BE2C (cell line): ENCODE results near the gene OIP5.

ENCODE experiments used
- DNase-seq: peaks from one replicate; pipeline ENCODE4 v3.0.0-alpha.2; 2020
- H3K27me3 ChIP-seq: fragments of 250-450 bp; sonication (Bioruptor Pico); 2 replicates; pipeline ENCODE4 v1.5.1; 2020; ENCODE audit warnings: mild to moderate bottlenecking
- H3K36me3 ChIP-seq: fragments of 250-450 bp; sonication (Bioruptor Pico); 2 replicates; pipeline ENCODE4 v1.5.1; 2020; ENCODE audit warnings: mild to moderate bottlenecking
- H3K4me1 ChIP-seq: fragments of 250-450 bp; sonication (Bioruptor Pico); 2 replicates; pipeline ENCODE4 v1.5.1; 2020
- H3K4me3 ChIP-seq: 2 replicates; pipeline ENCODE4 v1.5.1; 2011; ENCODE audit warnings: low read depth, low read length
- H3K9me3 ChIP-seq: fragments of 250-450 bp; sonication (Bioruptor Pico); 2 replicates; pipeline ENCODE4 v1.5.1; 2020
- TF ChIP-seq, protein P1 (sequence below): IDR thresholded peaks from 2 replicates; pipeline ENCODE4 v1.5.1; 2012; ENCODE audit warnings: mild to moderate bottlenecking, low read depth, low read length

The OIP5 gene

DNA sequence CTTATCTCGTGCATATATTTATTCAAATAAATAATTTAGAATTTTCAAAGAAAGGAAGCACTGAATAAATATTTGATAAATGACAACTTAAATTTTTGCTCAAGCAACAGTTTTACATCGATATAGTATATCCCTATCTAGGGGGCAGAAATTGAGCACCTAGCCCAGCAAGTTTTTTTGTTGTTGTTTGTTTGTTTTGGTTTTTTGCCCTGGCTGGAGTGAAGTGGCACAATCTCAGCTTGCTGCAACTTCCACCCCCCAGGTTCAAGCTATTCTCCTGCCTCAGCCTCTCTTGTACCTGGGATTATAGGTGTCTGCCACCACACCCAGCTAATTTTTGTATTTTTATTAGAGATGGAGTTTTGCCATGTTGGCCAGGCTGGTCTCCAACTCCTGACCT lies 42.4 kb downstream of the OIP5 start:
- no peak for DNase-seq
- TF ChIP-seq, protein P1, sequence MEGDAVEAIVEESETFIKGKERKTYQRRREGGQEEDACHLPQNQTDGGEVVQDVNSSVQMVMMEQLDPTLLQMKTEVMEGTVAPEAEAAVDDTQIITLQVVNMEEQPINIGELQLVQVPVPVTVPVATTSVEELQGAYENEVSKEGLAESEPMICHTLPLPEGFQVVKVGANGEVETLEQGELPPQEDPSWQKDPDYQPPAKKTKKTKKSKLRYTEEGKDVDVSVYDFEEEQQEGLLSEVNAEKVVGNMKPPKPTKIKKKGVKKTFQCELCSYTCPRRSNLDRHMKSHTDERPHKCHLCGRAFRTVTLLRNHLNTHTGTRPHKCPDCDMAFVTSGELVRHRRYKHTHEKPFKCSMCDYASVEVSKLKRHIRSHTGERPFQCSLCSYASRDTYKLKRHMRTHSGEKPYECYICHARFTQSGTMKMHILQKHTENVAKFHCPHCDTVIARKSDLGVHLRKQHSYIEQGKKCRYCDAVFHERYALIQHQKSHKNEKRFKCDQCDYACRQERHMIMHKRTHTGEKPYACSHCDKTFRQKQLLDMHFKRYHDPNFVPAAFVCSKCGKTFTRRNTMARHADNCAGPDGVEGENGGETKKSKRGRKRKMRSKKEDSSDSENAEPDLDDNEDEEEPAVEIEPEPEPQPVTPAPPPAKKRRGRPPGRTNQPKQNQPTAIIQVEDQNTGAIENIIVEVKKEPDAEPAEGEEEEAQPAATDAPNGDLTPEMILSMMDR = no peak
- Histone ChIP-seq H3K4me3 (no peak overlapping the region), H3K27me3 (no peaks in the 10 kb centered on the region), H3K36me3 (peaks cover 75% of the 10 kb centered on the region), H3K9me3 (no peaks in the 10 kb centered on the region), H3K4me1 (no peaks in the 10 kb centered on the region)

DNA sequence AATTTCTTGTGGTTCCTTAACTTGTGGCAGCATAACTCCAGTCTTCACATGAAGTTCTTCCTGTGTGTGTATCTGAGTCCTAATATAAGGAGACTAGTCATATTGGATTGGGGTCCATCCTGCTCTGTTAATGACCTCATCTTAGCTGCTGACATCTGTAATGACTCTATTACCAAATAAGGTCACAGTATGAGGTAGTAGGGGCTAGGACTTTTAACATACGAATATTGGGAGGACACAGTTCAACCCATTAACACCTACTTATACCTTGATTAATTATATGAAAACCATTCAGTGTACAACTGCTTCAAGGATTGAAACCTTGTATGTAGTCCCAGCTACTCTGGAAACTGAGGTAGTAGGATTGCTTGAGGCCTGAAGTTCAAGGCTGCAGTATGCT lies 43.9 kb downstream of the OIP5 start:
- H3K27me3 ChIP-seq = no peaks in the 10 kb centered on the region
- no peak overlapping the region for H3K4me3 ChIP-seq
- H3K36me3 ChIP-seq = peaks cover 71% of the 10 kb centered on the region
- TF ChIP-seq, protein P1 = no peak
- no peaks in the 10 kb centered on the region for H3K9me3 ChIP-seq
- H3K4me1 ChIP-seq = no peaks in the 10 kb centered on the region
- no peak for DNase-seq

DNA sequence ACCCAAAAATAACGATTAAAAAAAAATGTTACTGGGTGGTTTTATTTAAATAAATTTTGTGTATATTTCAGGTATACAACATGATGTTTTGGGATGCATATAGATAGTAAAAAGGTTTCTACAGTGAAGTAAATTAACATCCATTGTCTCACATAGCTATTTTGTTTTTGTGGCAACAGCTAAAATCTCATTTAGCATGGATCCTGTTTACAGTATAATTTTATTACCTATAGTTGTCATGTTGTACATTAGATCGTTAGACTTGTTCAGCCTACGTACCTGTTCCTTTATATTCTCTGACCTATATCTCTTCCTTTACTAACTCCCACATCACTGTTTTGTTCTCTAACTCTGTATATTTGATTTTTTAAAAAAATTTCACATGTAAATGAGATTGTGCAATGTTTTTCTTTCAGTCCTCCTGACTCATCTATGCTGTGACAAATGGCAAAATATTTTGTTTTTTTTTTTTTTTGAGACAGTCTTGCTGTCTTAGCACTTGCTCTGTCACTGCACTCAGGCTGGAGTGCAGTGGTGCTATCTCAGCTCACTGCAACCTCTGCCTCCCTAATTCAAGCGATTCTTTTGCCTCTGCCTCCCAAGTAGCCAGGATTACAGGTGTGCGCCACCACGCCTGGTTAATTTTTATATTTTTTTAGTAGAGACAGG lies 45.6 kb downstream of the OIP5 start:
- TF ChIP-seq, protein P1 = no peak
- no peak for DNase-seq
- H3K36me3 ChIP-seq = peaks cover 61% of the 10 kb centered on the region
- H3K4me1 ChIP-seq = no peaks in the 10 kb centered on the region
- no peaks in the 10 kb centered on the region for H3K9me3 ChIP-seq
- H3K4me3 ChIP-seq = no peak overlapping the region
- no peaks in the 10 kb centered on the region for H3K27me3 ChIP-seq

DNA sequence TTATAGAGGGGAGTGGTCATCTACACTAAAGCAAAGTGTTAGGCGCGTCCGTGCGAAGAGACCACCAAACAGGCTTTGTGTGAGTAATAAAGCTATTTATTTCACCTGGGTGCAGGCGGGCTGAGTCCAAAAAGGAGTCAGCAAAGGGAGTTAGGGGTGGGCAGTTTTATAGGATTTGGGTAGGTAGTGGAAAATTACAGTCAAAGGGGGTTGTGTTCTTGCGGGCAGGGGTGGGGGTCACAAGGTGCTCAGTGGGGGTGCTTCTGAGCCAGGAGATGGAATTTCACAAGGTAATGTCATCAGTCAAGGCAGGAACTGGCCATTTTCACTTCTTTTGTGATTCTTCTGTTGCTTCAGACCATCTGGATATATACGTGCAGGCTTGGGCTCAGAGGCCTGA lies 47.1 kb downstream of the OIP5 start:
- DNase-seq = no peak
- Histone ChIP-seq H3K9me3 (no peaks in the 10 kb centered on the region), H3K36me3 (peaks cover 49% of the 10 kb centered on the region), H3K27me3 (no peaks in the 10 kb centered on the region), H3K4me3 (peak overlapping the region; percentile 93), H3K4me1 (no peaks in the 10 kb centered on the region)
- TF ChIP-seq, protein P1 = no peak

DNA sequence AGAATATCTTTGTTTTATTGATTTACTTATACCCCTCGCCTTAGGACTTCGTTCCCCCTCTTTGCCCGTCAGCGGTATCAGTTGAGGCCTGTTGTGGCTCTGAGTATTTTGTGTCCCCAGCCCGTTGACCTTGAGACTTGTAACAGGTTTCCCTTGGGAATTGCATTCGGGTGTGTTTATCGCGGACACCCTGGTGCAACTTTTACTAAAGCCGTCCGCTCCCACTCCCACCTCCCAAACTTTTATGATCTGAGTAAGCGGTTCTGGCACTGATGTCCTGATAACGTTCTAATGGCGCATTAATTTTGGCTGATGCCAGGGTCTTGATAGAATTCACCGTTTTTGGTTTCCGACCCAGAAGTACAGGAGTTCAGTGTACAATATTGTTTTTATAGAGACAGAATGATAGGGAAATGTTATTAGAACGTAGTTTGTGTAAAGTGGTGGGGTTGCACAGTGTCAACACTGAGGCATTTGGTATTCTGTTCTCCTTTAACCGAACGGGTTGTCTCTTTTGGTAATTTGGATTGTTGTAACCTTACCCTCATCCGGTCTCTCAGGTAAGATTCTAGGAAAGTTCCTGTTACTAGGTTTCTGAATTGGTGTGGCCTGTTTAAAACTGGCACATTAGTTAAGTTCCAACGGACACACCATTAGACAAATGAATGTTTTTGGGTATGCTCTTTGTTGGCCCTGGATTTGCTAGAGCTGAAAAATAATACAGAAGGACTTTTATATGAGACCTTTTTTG lies 47.8 kb downstream of the OIP5 start:
- Histone ChIP-seq H3K36me3 (peaks cover 44% of the 10 kb centered on the region), H3K4me3 (peak overlapping the region; percentile 93), H3K27me3 (no peaks in the 10 kb centered on the region), H3K9me3 (no peaks in the 10 kb centered on the region), H3K4me1 (no peaks in the 10 kb centered on the region)
- TF ChIP-seq, protein P1 = no peak
- peak; percentile 26 for DNase-seq
